ENCODE measurements around the gene KLK8. TPM values are rescaled to one million over a fixed set of nuclear protein-coding genes. Genes with fewer than 3 reads are reported as not detected.
"Not testable (repeated sequence)": the region's sequence is repeated elsewhere in the genome, so short reads cannot be mapped to it uniquely, and the experiment has no call there.

The KLK8 gene
- polyA plus RNA-seq, 1 donor from 2014 or later, result not detected

- Mint-ChIP-seq H3K27me3 (peaks cover 22% of the 10 kb centered on the region), H3K4me3 (no peak overlapping the region), H3K4me1 (no peaks in the 10 kb centered on the region), H3K36me3 (no peaks in the 10 kb centered on the region), H3K27ac (no peak overlapping the region), H3K9me3 (peaks cover 0 to 5% (median 1%) of the 10 kb centered on the region in 3 donors)
These were observed 19.7 kb downstream of the KLK8 start for GRCh38 chr19:50981587-50982146.

- H3K4me1 Mint-ChIP-seq, result peaks cover 0 to 2% (median 0%) of the 10 kb centered on the region in 3 donors
- H3K9me3 Mint-ChIP-seq, result peaks cover 0 to 4% (median 0%) of the 10 kb centered on the region in 3 donors
- H3K4me3 Mint-ChIP-seq, result no peak overlapping the region
- H3K36me3 Mint-ChIP-seq, result no peaks in the 10 kb centered on the region
- peaks cover 26% of the 10 kb centered on the region for H3K27me3 Mint-ChIP-seq
- no peak overlapping the region for H3K27ac Mint-ChIP-seq
These were observed 21.2 kb downstream of the KLK8 start for GRCh38 chr19:50980208-50980607.

GRCh38 chr19:50979758-50980157 lies 21.6 kb downstream of the KLK8 start:
- H3K27me3 Mint-ChIP-seq, result peaks cover 26% of the 10 kb centered on the region
- no peak overlapping the region for H3K27ac Mint-ChIP-seq
- H3K4me3 Mint-ChIP-seq, result no peak overlapping the region
- H3K36me3 Mint-ChIP-seq, result no peaks in the 10 kb centered on the region
- H3K9me3 Mint-ChIP-seq, result no peaks in the 10 kb centered on the region
- peaks cover 0 to 2% (median 0%) of the 10 kb centered on the region in 3 donors for H3K4me1 Mint-ChIP-seq

GRCh38 chr19:50978772-50979390 lies 22.5 kb downstream of the KLK8 start:
- H3K4me3 Mint-ChIP-seq, result no peak overlapping the region
- peaks cover 0 to 2% (median 0%) of the 10 kb centered on the region in 3 donors for H3K4me1 Mint-ChIP-seq
- H3K9me3 Mint-ChIP-seq, result no peaks in the 10 kb centered on the region
- peaks cover 25% of the 10 kb centered on the region for H3K27me3 Mint-ChIP-seq
- H3K27ac Mint-ChIP-seq, result no peak overlapping the region
- H3K36me3 Mint-ChIP-seq, result no peaks in the 10 kb centered on the region

GRCh38 chr19:50977626-50978025 lies 23.8 kb downstream of the KLK8 start:
- Mint-ChIP-seq H3K27ac (no peak overlapping the region), H3K4me3 (no peak overlapping the region), H3K9me3 (no peaks in the 10 kb centered on the region), H3K36me3 (no peaks in the 10 kb centered on the region), H3K27me3 (peaks cover 32% of the 10 kb centered on the region), H3K4me1 (peaks cover 0 to 2% (median 0%) of the 10 kb centered on the region in 3 donors)

- Mint-ChIP-seq H3K4me1 (peaks cover 0 to 2% (median 0%) of the 10 kb centered on the region in 3 donors), H3K9me3 (peaks cover 0 to 1% (median 0%) of the 10 kb centered on the region in 3 donors), H3K4me3 (no peak overlapping the region), H3K27ac (no peak overlapping the region), H3K36me3 (no peaks in the 10 kb centered on the region), H3K27me3 (peaks cover 36% of the 10 kb centered on the region)
These were observed 25.6 kb downstream of the KLK8 start for GRCh38 chr19:50975766-50976165.

- H3K9me3 Mint-ChIP-seq, result peaks cover 0 to 1% (median 0%) of the 10 kb centered on the region in 3 donors
- no peak overlapping the region for H3K4me3 Mint-ChIP-seq
- peaks cover 38% of the 10 kb centered on the region for H3K27me3 Mint-ChIP-seq
- peaks cover 0 to 2% (median 0%) of the 10 kb centered on the region in 3 donors for H3K4me1 Mint-ChIP-seq
- no peaks in the 10 kb centered on the region for H3K36me3 Mint-ChIP-seq
- no peak overlapping the region for H3K27ac Mint-ChIP-seq
These were observed 26.5 kb downstream of the KLK8 start for GRCh38 chr19:50974702-50975556.

- Mint-ChIP-seq H3K27ac (no peak overlapping the region), H3K9me3 (peaks cover 0 to 1% (median 0%) of the 10 kb centered on the region in 3 donors), H3K27me3 (peaks cover 36% of the 10 kb centered on the region), H3K4me1 (peaks cover 0 to 2% (median 0%) of the 10 kb centered on the region in 3 donors), H3K36me3 (no peaks in the 10 kb centered on the region), H3K4me3 (peak overlapping the region in 1 of 4 donors; percentile 25)
These were observed 28.5 kb downstream of the KLK8 start for GRCh38 chr19:50972795-50973376.

GRCh38 chr19:50969810-50970209 lies 31.6 kb downstream of the KLK8 start:
- H3K4me1 Mint-ChIP-seq, H3K27ac Mint-ChIP-seq, H3K36me3 Mint-ChIP-seq, H3K9me3 Mint-ChIP-seq: not testable (repeated sequence)
- Mint-ChIP-seq H3K4me3 (peak overlapping the region in 1 of 4 donors; percentile 17), H3K27me3 (peaks cover 27% of the 10 kb centered on the region)

- peak within 1 kb of the TSS in 1 of 4 donors; percentile 17 for H3K4me3 Mint-ChIP-seq
- H3K27me3 Mint-ChIP-seq, result peaks cover 25% of the 10 kb centered on the region
- peaks cover 0 to 1% (median 0%) of the 10 kb centered on the region in 3 donors for H3K9me3 Mint-ChIP-seq
- no peaks in the 10 kb centered on the region for H3K4me1 Mint-ChIP-seq
- no peak within 1 kb of the TSS for H3K27ac Mint-ChIP-seq
- H3K36me3 Mint-ChIP-seq, result no peaks in the 10 kb centered on the region
These were observed 32.0 kb downstream of the KLK8 start, which contains the start of gene KLK6 for GRCh38 chr19:50969413-50969760. TSS of gene KLK6 (minus strand) at chr19:50969591. CDS start at chr19:50968104, 1,487 bp downstream.

- H3K36me3 Mint-ChIP-seq, result peaks cover 2% of the 10 kb centered on the region
- peaks cover 0 to 1% (median 0%) of the 10 kb centered on the region in 3 donors for H3K9me3 Mint-ChIP-seq
- H3K4me1 Mint-ChIP-seq, result no peaks in the 10 kb centered on the region
- no peak overlapping the region for H3K4me3 Mint-ChIP-seq
- H3K27me3 Mint-ChIP-seq, result peaks cover 24% of the 10 kb centered on the region
- no peak overlapping the region for H3K27ac Mint-ChIP-seq
These were observed 32.5 kb downstream of the KLK8 start for GRCh38 chr19:50968716-50969412.

- Mint-ChIP-seq H3K4me1 (no peaks in the 10 kb centered on the region), H3K36me3 (peaks cover 3% of the 10 kb centered on the region), H3K27ac (peak overlapping the region in 1 of 3 donors; percentile 53), H3K27me3 (peaks cover 21% of the 10 kb centered on the region), H3K9me3 (peaks cover 0 to 1% (median 0%) of the 10 kb centered on the region in 3 donors), H3K4me3 (no peak overlapping the region)
These were observed 33.3 kb downstream of the KLK8 start for GRCh38 chr19:50967929-50968715.

GRCh38 chr19:50964266-50964665 lies 37.1 kb downstream of the KLK8 start:
- Mint-ChIP-seq H3K27ac (no peak overlapping the region), H3K4me1 (peaks cover 0 to 2% (median 0%) of the 10 kb centered on the region in 3 donors), H3K4me3 (no peak overlapping the region), H3K36me3 (peaks cover 8% of the 10 kb centered on the region), H3K9me3 (peaks cover 0 to 15% (median 8%) of the 10 kb centered on the region in 3 donors), H3K27me3 (peaks cover 5% of the 10 kb centered on the region)

GRCh38 chr19:50963381-50963780 lies 38.0 kb downstream of the KLK8 start:
- Mint-ChIP-seq H3K27ac (no peak overlapping the region), H3K4me1 (peaks cover 0 to 2% (median 0%) of the 10 kb centered on the region in 3 donors), H3K9me3 (peaks cover 0 to 16% (median 8%) of the 10 kb centered on the region in 3 donors), H3K27me3 (peaks cover 4% of the 10 kb centered on the region), H3K36me3 (peaks cover 8% of the 10 kb centered on the region), H3K4me3 (no peak overlapping the region)

All from IgD-negative memory B cell (primary cell).